ENCODE data around the gene SUMO3. TPM values are rescaled to one million over a fixed set of nuclear protein-coding genes. Genes with fewer than 3 reads are reported as not detected.
A peak's percentile ranks its signal among the peaks of the same experiment; 100 is the strongest.

SUMO3 gene
- total and polyA plus RNA-seq, 7 donors: 38.6 to 86.6 (median 62.1) TPM

DNA sequence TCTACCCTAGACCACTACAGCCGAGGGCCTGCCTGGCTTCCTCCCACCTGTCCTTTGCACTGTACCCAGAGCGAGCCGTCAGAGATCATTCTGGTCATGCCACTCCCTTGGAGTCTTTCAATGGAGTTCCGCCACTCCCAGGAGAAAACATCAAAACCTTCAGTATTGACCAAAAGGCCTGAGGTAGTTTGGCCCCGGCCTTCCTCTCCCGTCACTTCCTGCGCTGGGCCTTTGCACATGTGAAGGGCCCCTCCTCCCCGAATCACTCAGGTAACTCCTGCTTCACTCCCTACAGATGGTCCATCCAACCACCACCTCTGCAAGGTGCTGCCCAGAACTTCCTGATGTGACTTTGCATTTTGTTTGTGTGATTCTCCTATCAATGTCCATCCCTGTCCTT, 42.9 kb downstream of the SUMO3 start:
- Histone ChIP-seq H3K27me3 (ENCODE audit: insufficient read depth in 3 of 3, low read length in 2 of 3) (no peaks in the 10 kb centered on the region), H3K4me3 (no peak overlapping the region), H3K9me3 (no peaks in the 10 kb centered on the region), H3K27ac (no peak overlapping the region), H3K4me1 (peaks cover 10% of the 10 kb centered on the region), H3K36me3 (ENCODE audit: insufficient read depth in 1 of 2, low read depth in 1 of 2) (peaks cover 9 to 85% of the 10 kb centered on the region in 2 donors)
- TF ChIP-seq, protein P1, sequence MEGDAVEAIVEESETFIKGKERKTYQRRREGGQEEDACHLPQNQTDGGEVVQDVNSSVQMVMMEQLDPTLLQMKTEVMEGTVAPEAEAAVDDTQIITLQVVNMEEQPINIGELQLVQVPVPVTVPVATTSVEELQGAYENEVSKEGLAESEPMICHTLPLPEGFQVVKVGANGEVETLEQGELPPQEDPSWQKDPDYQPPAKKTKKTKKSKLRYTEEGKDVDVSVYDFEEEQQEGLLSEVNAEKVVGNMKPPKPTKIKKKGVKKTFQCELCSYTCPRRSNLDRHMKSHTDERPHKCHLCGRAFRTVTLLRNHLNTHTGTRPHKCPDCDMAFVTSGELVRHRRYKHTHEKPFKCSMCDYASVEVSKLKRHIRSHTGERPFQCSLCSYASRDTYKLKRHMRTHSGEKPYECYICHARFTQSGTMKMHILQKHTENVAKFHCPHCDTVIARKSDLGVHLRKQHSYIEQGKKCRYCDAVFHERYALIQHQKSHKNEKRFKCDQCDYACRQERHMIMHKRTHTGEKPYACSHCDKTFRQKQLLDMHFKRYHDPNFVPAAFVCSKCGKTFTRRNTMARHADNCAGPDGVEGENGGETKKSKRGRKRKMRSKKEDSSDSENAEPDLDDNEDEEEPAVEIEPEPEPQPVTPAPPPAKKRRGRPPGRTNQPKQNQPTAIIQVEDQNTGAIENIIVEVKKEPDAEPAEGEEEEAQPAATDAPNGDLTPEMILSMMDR (IDR thresholded peaks at IDR 0.05): no peak
- intact Hi-C loops (cut with DNase I): no loop called here
- no peak for DNase-seq
- WGBS, 3 donors: 94 to 96% (median 96%) methylated on average over 8 of the region's 8 CpGs
- no peak for ATAC-seq

DNA sequence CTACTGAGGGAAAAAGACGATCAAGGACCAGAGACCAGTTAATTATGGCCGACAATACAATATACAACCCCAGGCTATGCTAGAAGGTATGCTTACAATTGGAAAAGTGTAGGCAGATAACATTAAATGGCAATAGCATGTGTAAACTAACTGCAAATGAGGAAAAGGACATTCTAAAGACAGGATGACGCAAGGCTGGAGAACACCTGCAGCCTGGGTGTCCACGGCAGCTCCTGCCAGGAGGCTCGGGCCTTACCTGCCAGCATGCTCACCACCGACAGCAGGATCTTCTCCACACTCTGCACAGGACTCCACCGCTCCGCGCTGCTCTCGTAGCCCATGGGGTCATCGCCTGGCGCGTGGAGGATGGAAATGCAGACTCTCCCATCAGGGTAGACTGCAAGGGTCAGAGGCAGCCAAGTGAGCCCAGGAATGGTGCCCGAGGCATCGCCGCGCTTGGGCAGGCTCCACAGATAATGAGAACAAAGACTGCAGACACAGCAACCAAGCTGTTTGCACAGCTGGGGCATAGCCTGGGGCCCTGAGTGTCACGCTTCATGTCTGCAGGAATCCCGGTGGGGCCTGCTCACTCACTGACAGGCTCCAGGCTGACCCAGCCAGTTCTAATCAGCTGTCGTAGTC, 44.5 kb downstream of the SUMO3 start:
- ATAC-seq (no peak), DNase-seq (no peak)
- Histone ChIP-seq H3K4me1 (no peaks in the 10 kb centered on the region), H3K27me3 (ENCODE audit: insufficient read depth in 3 of 3, low read length in 2 of 3) (no peaks in the 10 kb centered on the region), H3K27ac (no peak overlapping the region), H3K36me3 (ENCODE audit: insufficient read depth in 1 of 2, low read depth in 1 of 2) (peaks cover 9 to 100% of the 10 kb centered on the region in 2 donors), H3K9me3 (no peaks in the 10 kb centered on the region), H3K4me3 (no peak overlapping the region)
- WGBS, 3 donors: 69 to 76% (median 72%) methylated on average over 20 of the region's 20 CpGs
- TF ChIP-seq, protein P1 (IDR thresholded peaks at IDR 0.05): no peak
- intact Hi-C loops (cut with DNase I): no loop called here

DNA sequence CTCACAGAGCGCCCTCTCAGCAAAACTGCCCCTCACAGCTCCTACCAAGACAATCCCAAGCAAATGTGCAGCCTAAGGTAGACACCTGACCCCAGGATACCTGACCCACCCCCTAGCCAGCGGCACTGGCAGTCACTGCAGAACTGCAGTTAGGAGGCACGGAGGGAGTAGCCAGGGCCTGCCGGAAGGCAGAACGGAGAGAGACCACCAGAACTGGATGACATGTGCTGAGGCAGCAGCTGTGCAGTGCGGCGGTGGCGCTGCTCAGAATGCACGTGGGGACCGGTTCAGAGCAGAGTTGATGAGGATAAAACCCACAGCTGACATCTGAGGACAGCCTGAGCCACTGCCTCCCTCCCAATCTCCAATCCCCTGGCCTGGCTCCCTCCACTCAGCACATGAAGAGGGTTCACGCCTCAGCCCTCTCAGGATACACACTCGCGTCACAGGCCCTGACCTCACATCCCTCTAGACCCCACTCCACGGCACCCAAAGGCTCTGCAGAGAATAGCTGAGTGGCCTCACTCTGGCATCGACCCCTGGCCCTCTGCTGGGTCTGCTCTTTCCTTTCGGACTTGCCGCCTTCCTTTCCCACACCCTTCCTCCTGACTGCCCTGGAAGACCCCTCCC, 45.9 kb downstream of the SUMO3 start:
- Histone ChIP-seq H3K4me1 (no peaks in the 10 kb centered on the region), H3K27me3 (ENCODE audit: insufficient read depth in 3 of 3, low read length in 2 of 3) (no peaks in the 10 kb centered on the region), H3K4me3 (no peak overlapping the region), H3K27ac (no peak overlapping the region), H3K36me3 (ENCODE audit: insufficient read depth in 1 of 2, low read depth in 1 of 2) (peaks cover 9 to 88% of the 10 kb centered on the region in 2 donors), H3K9me3 (no peaks in the 10 kb centered on the region)
- no peak for DNase-seq
- TF ChIP-seq, protein P1 (IDR thresholded peaks at IDR 0.05): no peak
- intact Hi-C loops (cut with DNase I): no loop called here
- peak in 1 of 4 donors; percentile 12 for ATAC-seq
- 89 to 90% (median 89%) methylated on average over 15 to 17 of the region's 17 CpGs for WGBS, 3 donors

DNA sequence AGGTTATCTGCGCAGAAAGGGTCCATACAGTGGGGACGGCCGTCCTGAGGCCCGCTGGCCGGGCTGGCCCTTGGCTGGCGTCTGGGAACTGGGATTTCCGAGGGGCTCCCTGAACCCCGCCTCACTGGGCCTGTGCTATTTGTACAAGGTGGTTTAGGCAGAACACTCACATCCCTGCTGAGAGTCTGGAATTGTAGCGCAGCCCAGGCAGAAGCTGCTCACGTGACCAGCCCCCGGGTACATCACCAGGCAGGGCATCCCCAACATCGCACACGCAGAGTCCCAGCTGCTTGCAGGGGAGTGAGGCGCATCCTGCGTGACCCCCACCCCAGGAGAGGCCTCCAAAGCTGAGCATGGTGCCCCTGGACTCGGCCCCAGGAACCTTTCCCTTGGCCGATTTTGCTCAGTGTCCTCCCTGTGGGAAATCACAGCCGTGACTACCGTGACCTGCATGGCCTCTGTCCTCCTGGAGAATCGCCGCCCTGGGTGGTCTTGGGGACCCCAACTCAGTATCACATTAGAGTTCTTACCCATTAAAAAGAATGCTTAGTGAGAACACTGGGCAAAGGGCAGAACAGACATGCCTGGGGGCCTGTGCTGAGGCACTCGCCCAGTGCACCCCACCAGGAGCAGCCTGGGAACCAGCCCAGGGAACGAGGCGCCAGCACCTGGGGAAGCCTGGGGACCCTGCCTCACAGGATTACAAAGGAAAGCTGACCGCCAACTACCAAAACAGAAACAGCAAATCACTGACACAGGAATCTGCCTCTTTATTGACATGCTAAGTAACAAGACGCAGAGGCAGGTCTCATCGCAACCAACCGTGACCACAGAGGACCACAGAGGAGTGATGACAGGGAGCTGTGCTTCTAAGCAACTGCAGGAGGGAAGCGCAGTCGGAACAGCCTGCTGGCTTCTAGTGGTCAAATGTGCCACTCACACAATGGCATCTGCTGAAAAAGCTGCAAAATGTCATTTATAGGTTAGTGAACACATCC, 49.7 kb downstream of the SUMO3 start:
- WGBS, 3 donors: 64 to 77% (median 71%) methylated on average over 30 of the region's 30 CpGs

More for the DNA sequence above, 49.7 kb downstream of the SUMO3 start:
- H3K36me3 ChIP-seq (ENCODE audit: insufficient read depth in 1 of 2, low read depth in 1 of 2): peaks cover 3 to 50% of the 10 kb centered on the region in 2 donors
- TF ChIP-seq, protein P1 (IDR thresholded peaks at IDR 0.05): no peak
- H3K9me3 ChIP-seq: no peaks in the 10 kb centered on the region
- H3K4me1 ChIP-seq: no peaks in the 10 kb centered on the region
- intact Hi-C loops (cut with DNase I): no loop called here
- H3K27ac ChIP-seq: no peak overlapping the region
- DNase-seq (no peak), ATAC-seq (no peak)
- no peaks in the 10 kb centered on the region for H3K27me3 ChIP-seq (ENCODE audit: insufficient read depth in 3 of 3, low read length in 2 of 3)
- no peak overlapping the region for H3K4me3 ChIP-seq

Measured in psoas muscle (tissue), 8 donors.